ENCODE measurements around the gene RNF151.

Gene RNF151

GRCh38 chr16:2002406-2003230 is 36.0 kb downstream of the RNF151 start:
- peaks cover 51 to 95% of the 10 kb centered on the region in 2 experiments for H3K36me3 ChIP-seq (ENCODE audit: control insufficient read depth in 1 of 2, insufficient read depth in 2 of 2, low read depth in 1 of 2, low read length in 2 of 2)
- H3K4me2 ChIP-seq (ENCODE audit: low read length, poor library complexity, severe bottlenecking), result no peak overlapping the region
- no peak for DNase-seq
- H3K9ac ChIP-seq (ENCODE audit: low read length), result no peak overlapping the region
- no peak overlapping the region for H3K23ac ChIP-seq (ENCODE audit: low read length in 2 of 2)
- no peak overlapping the region for H3K4ac ChIP-seq (ENCODE audit: low read depth in 1 of 2, low read length in 2 of 2)
- no peak overlapping the region for H2BK12ac ChIP-seq (ENCODE audit: low read length in 2 of 2)
- no peak overlapping the region for H4K8ac ChIP-seq (ENCODE audit: low read length)
- H3K27me3 ChIP-seq (ENCODE audit: control insufficient read depth in 1 of 2, insufficient read depth in 1 of 2, low read length in 2 of 2), result no peaks in the 10 kb centered on the region
- 96% methylated on average over 47 of the region's 47 CpGs for WGBS
- H2BK5ac ChIP-seq (ENCODE audit: low read depth, low read length, poor library complexity, severe bottlenecking), result no peak overlapping the region
- H3K4me3 ChIP-seq (ENCODE audit: insufficient read depth in 1 of 2, low read depth in 1 of 2, low read length in 2 of 2), result no peak overlapping the region
- H3K14ac ChIP-seq (ENCODE audit: low read length in 2 of 2), result no peak overlapping the region
- no peak overlapping the region for H2BK15ac ChIP-seq (ENCODE audit: low read depth, poor library complexity, severe bottlenecking)
- no peak overlapping the region for H3K27ac ChIP-seq (ENCODE audit: low read length, poor library complexity, severe bottlenecking)
- H3K18ac ChIP-seq (ENCODE audit: low read depth in 1 of 2, low read length in 2 of 2), result no peak overlapping the region
- H2AK5ac ChIP-seq (ENCODE audit: low read length, severe bottlenecking), result no peak overlapping the region
- no peak overlapping the region for H2BK120ac ChIP-seq (ENCODE audit: low read depth, low read length)
- no peaks in the 10 kb centered on the region for H3K9me3 ChIP-seq (ENCODE audit: control insufficient read depth, low read length)
- no peak overlapping the region for H2AFZ ChIP-seq (ENCODE audit: low read depth, low read length)
- no peak overlapping the region for H4K91ac ChIP-seq (ENCODE audit: low read length)
- H3K79me1 ChIP-seq (replicated peaks; ENCODE audit: low read length, poor library complexity, severe bottlenecking), result peaks cover 33% of the 10 kb centered on the region
- peaks cover 41% of the 10 kb centered on the region for H3K4me1 ChIP-seq (ENCODE audit: control insufficient read depth, insufficient read depth, low read depth, low read length)

- no peak overlapping the region for H3K23ac ChIP-seq (ENCODE audit: low read length in 2 of 2)
- H3K36me3 ChIP-seq (ENCODE audit: control insufficient read depth in 1 of 2, insufficient read depth in 2 of 2, low read depth in 1 of 2, low read length in 2 of 2), result peaks cover 44 to 90% of the 10 kb centered on the region in 2 experiments
- no peak overlapping the region for H2AK5ac ChIP-seq (ENCODE audit: low read length, severe bottlenecking)
- H2BK120ac ChIP-seq (ENCODE audit: low read depth, low read length), result no peak overlapping the region
- H2BK12ac ChIP-seq (ENCODE audit: low read length in 2 of 2), result peak overlapping the region in 1 of 2 experiments; percentile 21
- H2BK5ac ChIP-seq (ENCODE audit: low read depth, low read length, poor library complexity, severe bottlenecking), result no peak overlapping the region
- H3K79me1 ChIP-seq (replicated peaks; ENCODE audit: low read length, poor library complexity, severe bottlenecking), result peaks cover 33% of the 10 kb centered on the region
- no peak overlapping the region for H3K27ac ChIP-seq (ENCODE audit: low read length, poor library complexity, severe bottlenecking)
- H3K4me3 ChIP-seq (ENCODE audit: insufficient read depth in 1 of 2, low read depth in 1 of 2, low read length in 2 of 2), result peak overlapping the region in 1 of 2 experiments; percentile 37
- H3K4me1 ChIP-seq (ENCODE audit: control insufficient read depth, insufficient read depth, low read depth, low read length), result peaks cover 48% of the 10 kb centered on the region
- no peak overlapping the region for H3K14ac ChIP-seq (ENCODE audit: low read length in 2 of 2)
- no peak overlapping the region for H2AFZ ChIP-seq (ENCODE audit: low read depth, low read length)
- no peak for DNase-seq
- H4K8ac ChIP-seq (ENCODE audit: low read length), result no peak overlapping the region
- peak overlapping the region; percentile 8 for H4K91ac ChIP-seq (ENCODE audit: low read length)
- no peak overlapping the region for H2BK15ac ChIP-seq (ENCODE audit: low read depth, poor library complexity, severe bottlenecking)
- no peaks in the 10 kb centered on the region for H3K27me3 ChIP-seq (ENCODE audit: control insufficient read depth in 1 of 2, insufficient read depth in 1 of 2, low read length in 2 of 2)
- H3K4ac ChIP-seq (ENCODE audit: low read depth in 1 of 2, low read length in 2 of 2), result no peak overlapping the region
- H3K18ac ChIP-seq (ENCODE audit: low read depth in 1 of 2, low read length in 2 of 2), result no peak overlapping the region
- H3K9ac ChIP-seq (ENCODE audit: low read length), result peak overlapping the region; percentile 59
- H3K4me2 ChIP-seq (ENCODE audit: low read length, poor library complexity, severe bottlenecking), result no peak overlapping the region
- 82% methylated on average over 8 of the region's 8 CpGs for WGBS
- H3K9me3 ChIP-seq (ENCODE audit: control insufficient read depth, low read length), result no peaks in the 10 kb centered on the region
Observed at GRCh38 chr16:2003231-2003826, 36.7 kb downstream of the RNF151 start.

- H3K18ac ChIP-seq (ENCODE audit: low read depth in 1 of 2, low read length in 2 of 2), result peak overlapping the region in 1 of 2 experiments; percentile 67
- no peak overlapping the region for H2AFZ ChIP-seq (ENCODE audit: low read depth, low read length)
- no peak overlapping the region for H2BK5ac ChIP-seq (ENCODE audit: low read depth, low read length, poor library complexity, severe bottlenecking)
- H4K8ac ChIP-seq (ENCODE audit: low read length), result peak overlapping the region; percentile 33
- peak overlapping the region; percentile 35 to 59 for H3K4ac ChIP-seq (ENCODE audit: low read depth in 1 of 2, low read length in 2 of 2)
- peak overlapping the region; percentile 37 for H2BK120ac ChIP-seq (ENCODE audit: low read depth, low read length)
- peak overlapping the region; percentile 43 for H4K91ac ChIP-seq (ENCODE audit: low read length)
- H3K27ac ChIP-seq (ENCODE audit: low read length, poor library complexity, severe bottlenecking), result no peak overlapping the region
- no peak overlapping the region for H2BK15ac ChIP-seq (ENCODE audit: low read depth, poor library complexity, severe bottlenecking)
- H3K4me3 ChIP-seq (ENCODE audit: insufficient read depth in 1 of 2, low read depth in 1 of 2, low read length in 2 of 2), result peak overlapping the region in 1 of 2 experiments; percentile 44
- H3K4me1 ChIP-seq (ENCODE audit: control insufficient read depth, insufficient read depth, low read depth, low read length), result peaks cover 51% of the 10 kb centered on the region
- WGBS, result 34% methylated on average over 36 of the region's 36 CpGs
- peak overlapping the region in 1 of 2 experiments; percentile 52 for H2BK12ac ChIP-seq (ENCODE audit: low read length in 2 of 2)
- no peak overlapping the region for H3K23ac ChIP-seq (ENCODE audit: low read length in 2 of 2)
- peak overlapping the region; percentile 30 for H3K4me2 ChIP-seq (ENCODE audit: low read length, poor library complexity, severe bottlenecking)
- H3K9ac ChIP-seq (ENCODE audit: low read length), result peak overlapping the region; percentile 59
- peak overlapping the region in 1 of 2 experiments; percentile 23 for H3K14ac ChIP-seq (ENCODE audit: low read length in 2 of 2)
- DNase-seq, result peak; percentile 92
- H3K9me3 ChIP-seq (ENCODE audit: control insufficient read depth, low read length), result no peaks in the 10 kb centered on the region
- H2AK5ac ChIP-seq (ENCODE audit: low read length, severe bottlenecking), result peak overlapping the region; percentile 72
- no peaks in the 10 kb centered on the region for H3K27me3 ChIP-seq (ENCODE audit: control insufficient read depth in 1 of 2, insufficient read depth in 1 of 2, low read length in 2 of 2)
- H3K36me3 ChIP-seq (ENCODE audit: control insufficient read depth in 1 of 2, insufficient read depth in 2 of 2, low read depth in 1 of 2, low read length in 2 of 2), result peaks cover 43 to 83% of the 10 kb centered on the region in 2 experiments
- peaks cover 32% of the 10 kb centered on the region for H3K79me1 ChIP-seq (replicated peaks; ENCODE audit: low read length, poor library complexity, severe bottlenecking)
Observed at GRCh38 chr16:2003827-2004641, 37.4 kb downstream of the RNF151 start.

Data from mesenchymal stem cell (in vitro differentiated cells and primary cell).